HG02973 (cell line): ENCODE data around the gene HSF2BP.
"Not testable (repeated sequence)": the region's sequence is repeated elsewhere in the genome, so short reads cannot be mapped to it uniquely, and the experiment has no call there.

Source experiments
- ATAC-seq: cut with Tn5 transposase; IDR thresholded peaks from one replicate; pipeline ENCODE4 v1.9.1; 2021; ENCODE audit warnings: moderate library complexity; ENCODE audit not compliant: unreplicated experiment

The HSF2BP gene

DNA sequence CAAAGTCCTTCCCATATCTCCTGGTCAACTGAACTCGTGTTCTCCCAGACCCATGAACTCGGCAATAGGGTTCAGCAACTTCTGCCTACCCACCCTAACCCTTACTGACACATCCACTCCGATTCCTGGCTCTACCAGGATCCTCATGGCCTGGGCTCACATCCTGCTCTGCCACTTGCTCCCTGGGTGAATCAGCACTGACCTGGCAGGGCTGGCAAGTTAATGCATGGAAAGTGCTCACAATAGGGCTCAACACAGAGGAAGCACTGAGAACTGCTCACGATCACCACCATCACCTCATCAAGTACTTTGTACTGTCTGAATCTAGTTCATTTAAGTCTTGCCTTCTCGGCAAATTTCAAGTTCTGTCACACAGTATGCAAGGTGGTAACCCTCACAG lies 96.8 kb downstream of the HSF2BP start:
- ATAC-seq, result not testable (repeated sequence)

DNA sequence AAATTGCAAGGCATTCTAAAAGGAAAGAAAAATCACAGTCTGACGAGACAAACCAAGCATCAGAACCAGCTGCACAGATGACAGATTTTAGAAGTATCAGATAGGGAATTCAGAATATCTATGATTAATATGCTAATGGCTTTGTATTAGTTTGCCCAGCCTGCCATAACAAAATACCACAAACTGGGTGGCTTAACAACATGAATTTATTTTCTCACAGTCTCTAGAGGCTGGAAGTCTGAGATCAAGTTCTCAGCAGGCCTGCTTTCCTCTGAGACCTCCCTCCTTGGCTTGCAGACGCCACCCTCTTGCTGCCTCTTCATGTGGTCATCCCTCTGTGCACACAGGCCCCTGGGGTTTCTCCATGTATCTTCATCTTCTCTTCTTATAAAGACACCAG lies 118.7 kb downstream of the HSF2BP start:
- not testable (repeated sequence) for ATAC-seq

- not testable (repeated sequence) for ATAC-seq
Observed at GRCh38 chr21:43522495-43523131, 136.7 kb downstream of the HSF2BP start.

- not testable (repeated sequence) for ATAC-seq
Observed at GRCh38 chr21:43517701-43518100, 141.6 kb downstream of the HSF2BP start.

- not testable (repeated sequence) for ATAC-seq
Observed at GRCh38 chr21:43516860-43517627, 142.2 kb downstream of the HSF2BP start.

DNA sequence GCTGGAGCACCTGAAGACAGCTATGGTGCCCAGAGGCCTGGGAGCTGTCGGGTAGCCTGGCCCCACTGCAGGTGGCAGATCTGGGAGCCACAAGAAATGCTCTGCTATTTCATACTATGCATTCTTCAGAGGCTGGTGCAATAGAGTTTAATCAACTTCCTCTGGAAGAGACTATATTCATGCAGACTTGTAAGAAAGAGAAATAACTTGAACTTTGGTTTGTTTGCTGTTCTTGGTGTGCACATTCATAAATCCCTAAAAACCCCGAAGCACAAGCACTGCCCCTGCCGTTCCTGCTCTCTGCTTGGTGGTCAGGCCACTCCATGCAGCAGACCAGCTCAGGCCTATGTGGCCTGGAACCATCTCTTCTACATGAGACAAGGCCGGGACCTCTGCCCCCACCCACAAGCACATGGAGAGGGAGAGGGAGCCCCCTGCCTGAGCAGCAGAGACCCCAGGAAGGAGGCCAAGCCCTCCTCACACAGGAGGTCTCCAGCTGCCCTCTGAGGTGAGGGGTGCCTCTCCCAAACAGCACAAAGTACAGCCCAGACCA lies 142.9 kb downstream of the HSF2BP start:
- not testable (repeated sequence) for ATAC-seq

GRCh38 chr21:43514834-43515233 lies 144.5 kb downstream of the HSF2BP start:
- not testable (repeated sequence) for ATAC-seq

DNA sequence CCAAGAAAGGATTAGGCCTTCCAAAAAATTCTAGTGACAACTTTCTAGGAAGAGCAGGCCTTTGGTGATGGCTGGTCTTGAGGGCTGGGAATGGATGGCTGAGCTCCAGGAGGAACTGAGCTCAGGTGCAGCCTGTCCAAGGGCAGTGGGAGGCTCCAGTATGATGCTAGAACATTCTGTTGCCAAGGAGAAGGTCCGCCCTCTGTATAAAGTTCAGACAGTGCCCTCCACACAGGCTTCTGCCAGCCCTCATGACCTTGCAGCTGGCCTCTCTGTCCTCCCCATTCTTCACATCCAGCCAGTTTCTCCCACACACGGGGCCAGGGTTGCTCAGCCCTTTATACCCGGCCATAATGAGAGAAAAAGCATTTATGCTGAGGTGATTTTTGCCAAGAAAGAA lies 146.3 kb downstream of the HSF2BP start:
- ATAC-seq, result not testable (repeated sequence)

DNA sequence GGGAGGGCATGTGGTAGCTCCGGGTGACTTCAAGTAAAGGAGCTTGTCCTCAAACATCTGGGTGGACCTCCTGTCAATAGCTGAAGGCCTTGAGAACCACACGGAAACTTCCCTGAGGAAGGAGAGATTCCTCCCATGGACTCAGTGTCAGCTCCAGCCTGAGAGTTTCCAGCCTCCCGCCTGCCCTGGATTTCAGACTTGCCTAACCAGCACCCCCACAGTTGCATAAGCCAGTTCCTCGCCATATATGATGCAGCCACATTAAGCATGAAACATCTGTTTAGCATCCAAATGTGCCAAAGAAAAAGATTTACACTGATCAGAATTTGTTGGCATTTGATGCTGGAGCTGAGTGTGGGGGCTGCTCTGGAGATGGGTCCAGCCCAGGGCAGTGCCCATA lies 148.1 kb downstream of the HSF2BP start:
- ATAC-seq, result not testable (repeated sequence)

- ATAC-seq, result not testable (repeated sequence)
Observed at GRCh38 chr21:43510669-43511068, 148.6 kb downstream of the HSF2BP start.

DNA sequence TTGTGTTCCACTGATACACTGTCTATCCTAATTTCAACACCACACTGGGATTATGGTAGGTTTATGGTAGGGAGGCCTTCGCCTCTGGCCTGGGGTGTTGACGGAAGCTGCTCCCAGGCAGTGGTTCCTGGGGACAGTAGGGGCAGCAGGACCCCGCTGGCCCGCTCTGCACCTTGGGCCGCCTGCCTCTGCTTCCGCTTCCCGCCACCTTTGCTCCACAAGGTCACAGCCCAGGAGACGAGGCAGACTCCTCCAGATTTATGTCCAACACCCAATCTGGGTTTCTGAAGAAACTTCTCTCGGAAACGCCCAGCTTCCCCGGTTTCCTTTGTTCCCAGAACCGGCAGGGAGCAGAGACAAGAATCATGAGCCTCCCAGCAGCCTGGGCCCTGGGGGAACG lies 155.4 kb downstream of the HSF2BP start:
- ATAC-seq, result not testable (repeated sequence)

GRCh38 chr21:43503075-43503750 lies 156.1 kb downstream of the HSF2BP start:
- not testable (repeated sequence) for ATAC-seq

DNA sequence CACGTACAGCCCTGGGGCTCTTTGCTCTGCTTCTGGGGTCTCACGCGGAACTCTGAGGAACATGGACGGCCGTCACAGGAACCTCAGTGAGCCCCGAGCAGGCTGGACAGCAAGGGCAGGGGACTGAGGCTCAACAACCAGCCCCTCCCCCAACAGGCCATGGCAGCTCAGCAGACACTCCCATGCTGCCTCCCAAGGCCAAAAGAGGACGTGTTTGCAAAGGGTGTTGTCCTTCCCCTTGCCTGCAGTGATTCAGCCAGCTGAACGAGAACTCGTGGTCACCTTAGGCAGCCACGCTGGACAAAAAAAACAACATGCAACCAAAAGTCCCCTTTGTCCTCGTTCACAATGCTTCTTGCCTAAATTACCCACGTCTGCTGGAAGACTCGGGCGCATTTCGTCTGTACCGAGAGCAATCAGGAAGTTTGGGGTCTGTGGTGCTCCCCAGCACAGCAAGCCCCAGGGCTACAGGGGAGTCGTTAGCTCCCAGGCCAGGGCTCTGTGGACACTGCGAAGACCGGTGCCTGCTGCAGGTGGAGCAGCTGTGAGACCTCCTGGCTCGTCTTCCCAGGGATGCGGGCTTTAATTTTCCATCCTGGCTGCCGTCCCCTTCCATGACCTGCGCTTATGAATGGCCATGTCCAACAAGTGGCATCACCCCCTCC lies 156.7 kb downstream of the HSF2BP start:
- not testable (repeated sequence) for ATAC-seq

DNA sequence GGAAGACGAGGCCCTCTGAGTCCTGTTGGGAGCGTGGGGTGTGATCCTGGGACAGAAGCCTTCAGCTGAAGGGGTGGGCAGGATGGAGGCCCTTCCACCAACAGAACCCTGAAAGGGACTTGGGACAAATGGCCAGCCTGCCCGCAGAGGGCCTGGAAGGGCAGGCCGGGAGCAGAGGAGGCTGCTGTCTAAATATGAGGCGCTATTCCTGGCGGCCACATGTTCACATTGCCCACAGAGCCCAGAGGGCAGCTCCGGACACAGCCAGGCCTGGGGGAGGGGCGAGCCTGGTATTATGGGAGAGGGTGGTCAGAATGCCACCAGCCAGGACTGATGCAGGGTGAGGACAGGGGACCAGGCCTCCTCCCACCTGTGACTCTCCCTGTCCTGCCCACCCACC lies 160.4 kb downstream of the HSF2BP start:
- not testable (repeated sequence) for ATAC-seq

DNA sequence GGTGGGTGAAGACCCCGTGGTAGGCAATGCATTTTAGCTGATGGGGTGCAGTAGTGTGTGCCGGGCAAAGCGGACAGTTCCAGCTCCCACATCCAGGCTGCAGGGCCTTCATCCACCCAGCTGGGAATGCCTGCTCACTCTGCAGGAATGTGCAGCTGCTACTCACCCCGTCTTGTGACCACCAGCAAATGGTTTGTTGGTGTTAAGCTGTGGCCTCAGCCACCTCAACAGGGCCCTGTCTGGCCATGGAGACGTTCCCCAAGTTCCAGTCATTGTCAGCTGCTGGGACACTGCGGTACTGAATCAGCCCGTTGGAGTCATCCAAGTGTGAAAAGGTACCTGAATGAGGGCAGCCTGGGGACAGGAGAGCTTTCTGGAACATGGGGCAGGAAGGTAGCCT lies 161.2 kb downstream of the HSF2BP start:
- not testable (repeated sequence) for ATAC-seq

- ATAC-seq, result not testable (repeated sequence)
Observed at GRCh38 chr21:43494279-43495012, 164.8 kb downstream of the HSF2BP start.

DNA sequence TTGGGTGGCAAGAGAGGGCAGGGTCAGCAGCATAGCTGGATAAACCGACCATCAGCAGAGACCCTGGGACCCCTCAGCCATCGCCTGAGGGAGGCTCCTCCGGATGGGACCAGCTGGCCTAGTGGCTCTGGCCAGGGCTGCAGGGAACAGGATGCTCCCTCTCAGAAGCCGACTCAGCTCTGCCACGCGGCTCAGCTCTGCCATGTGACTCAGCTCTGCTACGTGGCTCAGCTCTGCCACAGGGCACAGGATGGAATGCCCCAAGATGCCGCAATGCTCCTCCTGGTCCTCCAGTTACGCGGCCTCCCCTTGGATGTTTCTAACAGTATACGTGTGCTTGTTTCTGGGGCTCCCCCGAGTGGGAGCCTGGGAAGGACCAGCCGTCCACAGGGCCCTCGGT lies 165.8 kb downstream of the HSF2BP start:
- ATAC-seq, result not testable (repeated sequence)

DNA sequence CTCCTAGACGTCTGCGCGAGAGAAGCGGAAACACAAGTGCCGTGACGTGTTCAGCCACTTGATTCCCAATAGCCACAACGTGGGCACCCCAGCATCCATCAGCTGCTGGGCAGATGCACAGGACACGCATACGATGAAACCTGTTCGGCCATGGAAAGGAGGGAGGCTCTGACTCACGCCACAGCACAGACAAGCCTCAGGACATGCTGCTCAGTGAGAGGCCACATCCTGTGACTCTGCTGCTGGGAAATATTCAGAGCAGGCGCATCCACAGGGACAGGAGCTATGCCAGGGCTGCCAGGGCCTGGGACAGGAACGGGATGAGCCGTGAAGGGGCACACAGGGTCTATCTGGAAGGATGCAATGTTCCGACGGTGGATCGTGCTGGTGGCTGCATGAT lies 171.1 kb downstream of the HSF2BP start:
- ATAC-seq, result not testable (repeated sequence)

GRCh38 chr21:43486051-43486450 lies 173.2 kb downstream of the HSF2BP start:
- not testable (repeated sequence) for ATAC-seq

- not testable (repeated sequence) for ATAC-seq
Observed at GRCh38 chr21:43485016-43485415, 174.3 kb downstream of the HSF2BP start.
